ENCODE data around the gene A4GNT. TPM values are rescaled to one million over a fixed set of nuclear protein-coding genes. Genes with fewer than 3 reads are reported as not detected.
A peak's percentile ranks its signal among the peaks of the same experiment; 100 is the strongest.

Gene A4GNT
- total RNA-seq, 6 donors from 2014 or later, result 0.40 to 0.44 TPM; not detected in 4

DNA sequence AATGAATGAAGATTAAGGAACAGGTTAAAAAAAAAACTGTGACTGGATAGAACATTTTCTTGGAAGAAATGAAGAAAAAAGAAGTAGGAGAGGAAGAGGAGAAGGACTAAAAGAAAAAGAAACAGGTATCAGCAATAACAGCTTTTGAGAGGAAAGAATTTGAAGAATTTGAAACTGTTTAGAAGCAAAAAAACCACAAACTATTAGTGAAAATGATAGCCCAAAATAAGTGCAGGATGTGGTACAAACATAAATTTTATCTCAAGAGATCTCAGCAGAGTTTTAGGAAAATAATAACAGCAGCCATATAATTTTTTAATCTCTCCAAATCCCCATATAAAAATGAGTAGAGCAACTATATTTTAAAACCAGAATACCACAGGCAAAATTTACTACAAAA lies 8.8 kb upstream of the A4GNT start:
- ATAC-seq (ENCODE audit: low FRiP score in 2 of 2) (no peak), DNase-seq (no peak)
- Histone ChIP-seq H3K36me3 (no peaks in the 10 kb centered on the region), H3K27me3 (no peaks in the 10 kb centered on the region), H3K9me3 (no peaks in the 10 kb centered on the region), H3K4me3 (no peak overlapping the region), H3K27ac (no peak overlapping the region), H3K4me1 (peaks cover 0 to 12% (median 2%) of the 10 kb centered on the region in 4 donors)
- TF ChIP-seq POLR2A (IDR thresholded peaks at IDR 0.05), result no peak
- no peak for TF ChIP-seq POLR2AphosphoS5 (IDR thresholded peaks at IDR 0.05)
- no peak for TF ChIP-seq EP300 (IDR thresholded peaks at IDR 0.05)

DNA sequence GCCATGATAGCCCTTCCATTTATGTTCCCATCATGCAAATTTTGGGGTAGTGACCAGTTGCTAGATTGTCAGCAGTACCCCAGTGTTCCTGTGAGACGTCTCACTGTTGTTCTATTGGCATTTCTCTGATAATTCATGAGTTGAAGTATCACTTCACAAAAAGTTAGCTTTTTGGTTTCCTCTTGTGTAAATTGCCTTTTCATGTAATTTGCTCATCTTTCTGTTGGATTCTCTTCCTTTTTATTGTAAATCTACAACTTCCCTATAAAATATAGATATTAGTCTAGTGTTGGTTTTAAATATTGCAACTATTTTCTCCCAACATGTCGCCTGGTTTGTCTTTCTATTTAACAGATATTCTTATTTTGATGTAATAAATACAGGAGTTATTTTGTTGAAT lies 7.5 kb upstream of the A4GNT start:
- H3K27ac ChIP-seq, result no peak overlapping the region
- 60 to 69% methylated on average over 2 of the region's 2 CpGs for WGBS, 2 donors
- TF ChIP-seq EP300 (IDR thresholded peaks at IDR 0.05) (no peak), POLR2AphosphoS5 (IDR thresholded peaks at IDR 0.05) (no peak), POLR2A (IDR thresholded peaks at IDR 0.05) (no peak)
- TF ChIP-seq, protein P1, sequence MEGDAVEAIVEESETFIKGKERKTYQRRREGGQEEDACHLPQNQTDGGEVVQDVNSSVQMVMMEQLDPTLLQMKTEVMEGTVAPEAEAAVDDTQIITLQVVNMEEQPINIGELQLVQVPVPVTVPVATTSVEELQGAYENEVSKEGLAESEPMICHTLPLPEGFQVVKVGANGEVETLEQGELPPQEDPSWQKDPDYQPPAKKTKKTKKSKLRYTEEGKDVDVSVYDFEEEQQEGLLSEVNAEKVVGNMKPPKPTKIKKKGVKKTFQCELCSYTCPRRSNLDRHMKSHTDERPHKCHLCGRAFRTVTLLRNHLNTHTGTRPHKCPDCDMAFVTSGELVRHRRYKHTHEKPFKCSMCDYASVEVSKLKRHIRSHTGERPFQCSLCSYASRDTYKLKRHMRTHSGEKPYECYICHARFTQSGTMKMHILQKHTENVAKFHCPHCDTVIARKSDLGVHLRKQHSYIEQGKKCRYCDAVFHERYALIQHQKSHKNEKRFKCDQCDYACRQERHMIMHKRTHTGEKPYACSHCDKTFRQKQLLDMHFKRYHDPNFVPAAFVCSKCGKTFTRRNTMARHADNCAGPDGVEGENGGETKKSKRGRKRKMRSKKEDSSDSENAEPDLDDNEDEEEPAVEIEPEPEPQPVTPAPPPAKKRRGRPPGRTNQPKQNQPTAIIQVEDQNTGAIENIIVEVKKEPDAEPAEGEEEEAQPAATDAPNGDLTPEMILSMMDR (IDR thresholded peaks at IDR 0.05), result no peak

DNA sequence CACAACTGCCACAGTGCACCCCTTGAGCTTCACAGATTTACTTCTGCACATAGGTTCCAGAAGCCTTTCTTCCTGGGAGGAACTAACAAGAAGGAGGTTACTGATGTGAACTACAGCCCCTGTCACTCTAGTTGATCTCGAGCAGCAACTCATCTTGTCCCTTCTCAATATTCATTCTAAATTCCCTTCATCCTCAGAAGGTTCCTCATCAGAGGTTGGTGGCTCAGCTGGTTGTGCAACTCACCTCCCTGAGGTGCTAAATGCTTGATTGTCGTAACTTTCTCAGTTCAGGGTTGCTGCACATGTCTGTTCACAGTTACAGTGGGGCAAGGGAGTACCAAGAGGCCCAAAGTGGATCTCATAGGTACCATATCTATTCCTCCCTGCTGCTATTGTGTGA lies 5.7 kb upstream of the A4GNT start:
- Histone ChIP-seq H3K27me3 (no peaks in the 10 kb centered on the region), H3K4me3 (no peak overlapping the region), H3K4me1 (peaks cover 0 to 18% (median 6%) of the 10 kb centered on the region in 4 donors), H3K36me3 (no peaks in the 10 kb centered on the region), H3K27ac (peak overlapping the region in 1 of 4 donors; percentile 57), H3K9me3 (no peaks in the 10 kb centered on the region)
- 47 to 71% methylated on average over 2 of the region's 2 CpGs for WGBS, 2 donors
- TF ChIP-seq POLR2A (IDR thresholded peaks at IDR 0.05) (no peak), EP300 (IDR thresholded peaks at IDR 0.05) (no peak), POLR2AphosphoS5 (IDR thresholded peaks at IDR 0.05) (no peak)
- TF ChIP-seq, protein P1 (IDR thresholded peaks at IDR 0.05), result no peak
- peak in 1 of 2 donors; percentile 17 for ATAC-seq (ENCODE audit: low FRiP score in 2 of 2)
- DNase-seq, result peak in 1 of 2 donors; percentile 24

More for the DNA sequence above, 7.5 kb upstream of the A4GNT start:
- Histone ChIP-seq H3K9me3 (no peaks in the 10 kb centered on the region), H3K4me3 (no peak overlapping the region), H3K4me1 (peaks cover 0 to 18% (median 6%) of the 10 kb centered on the region in 4 donors), H3K36me3 (no peaks in the 10 kb centered on the region), H3K27me3 (no peaks in the 10 kb centered on the region)
- ATAC-seq (ENCODE audit: low FRiP score in 2 of 2) (no peak), DNase-seq (no peak)

DNA sequence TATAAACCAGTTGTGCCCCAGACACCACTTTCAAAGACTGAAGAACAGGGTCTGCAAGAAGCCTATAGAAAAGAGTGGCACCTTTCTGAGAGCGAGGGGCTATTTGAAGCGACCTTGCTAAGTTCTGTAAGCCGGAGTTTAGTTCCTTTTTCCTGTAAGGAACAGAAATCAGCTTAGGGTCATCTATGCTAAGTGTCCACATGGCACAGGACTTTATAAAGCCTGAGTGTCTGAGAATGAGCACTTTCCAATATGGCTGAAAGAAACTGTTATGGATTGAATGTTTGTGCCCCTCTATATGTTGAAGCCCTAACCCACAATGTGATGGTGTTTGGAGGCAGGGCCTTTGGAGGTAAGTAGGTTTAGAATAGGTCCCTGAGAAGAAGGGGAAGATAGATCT lies 4.0 kb upstream of the A4GNT start:
- no peaks in the 10 kb centered on the region for H3K9me3 ChIP-seq
- WGBS, 2 donors, result 50 to 66% methylated on average over 3 of the region's 3 CpGs
- no peaks in the 10 kb centered on the region for H3K27me3 ChIP-seq
- TF ChIP-seq EP300 (IDR thresholded peaks at IDR 0.05) (no peak), POLR2A (IDR thresholded peaks at IDR 0.05) (no peak), POLR2AphosphoS5 (IDR thresholded peaks at IDR 0.05) (no peak)
- TF ChIP-seq, protein P1 (IDR thresholded peaks at IDR 0.05), result no peak
- no peak overlapping the region for H3K4me3 ChIP-seq
- DNase-seq (no peak), ATAC-seq (ENCODE audit: low FRiP score in 2 of 2) (peak; percentile 56 to 76)
- H3K27ac ChIP-seq, result peak overlapping the region in 2 of 4 donors; percentile 40 to 49
- peaks cover 0 to 18% (median 6%) of the 10 kb centered on the region in 4 donors for H3K4me1 ChIP-seq
- no peaks in the 10 kb centered on the region for H3K36me3 ChIP-seq

DNA sequence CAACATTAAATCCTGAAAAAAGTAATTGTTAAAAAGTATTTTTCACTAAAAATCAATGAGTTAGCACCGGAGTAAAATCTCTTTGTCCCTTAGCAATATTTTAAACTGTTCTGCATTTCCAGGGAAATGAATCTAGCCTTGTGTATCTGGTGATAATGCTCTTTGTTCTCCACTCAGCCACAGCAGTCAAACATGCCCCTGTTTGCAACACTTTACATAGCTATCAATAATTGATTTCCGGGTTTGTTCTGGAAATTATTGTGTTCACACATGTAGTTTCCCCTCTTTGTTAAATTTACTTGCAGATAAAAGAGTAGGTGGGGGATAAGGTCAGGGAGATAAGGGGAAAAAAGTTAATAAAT lies 3.6 kb upstream of the A4GNT start:
- peaks cover 0 to 18% (median 6%) of the 10 kb centered on the region in 4 donors for H3K4me1 ChIP-seq
- no peaks in the 10 kb centered on the region for H3K27me3 ChIP-seq
- DNase-seq (no peak), ATAC-seq (ENCODE audit: low FRiP score in 2 of 2) (no peak)
- TF ChIP-seq POLR2A (IDR thresholded peaks at IDR 0.05) (no peak), POLR2AphosphoS5 (IDR thresholded peaks at IDR 0.05) (no peak), EP300 (IDR thresholded peaks at IDR 0.05) (no peak)
- TF ChIP-seq, protein P1 (IDR thresholded peaks at IDR 0.05), result no peak
- 48 to 49% methylated on average over 2 of the region's 2 CpGs for WGBS, 2 donors
- no peak overlapping the region for H3K4me3 ChIP-seq
- H3K36me3 ChIP-seq, result no peaks in the 10 kb centered on the region
- peak overlapping the region in 1 of 4 donors; percentile 40 for H3K27ac ChIP-seq
- no peaks in the 10 kb centered on the region for H3K9me3 ChIP-seq
